Measurements from ENCODE around the gene MGMT.

GRCh38 chr10:129741280-129741977 is 274.4 kb downstream of the MGMT start:
- TF ChIP-seq CTCF (IDR thresholded peaks at IDR 0.05; ENCODE audit: poor library complexity, severe bottlenecking) = no peak
- TF ChIP-seq EZH2 (IDR thresholded peaks at IDR 0.05; ENCODE audit: borderline replicate concordance, insufficient read depth, low read length, poor library complexity, severe bottlenecking) = no peak
- TF ChIP-seq TAF1 (IDR thresholded peaks at IDR 0.05; ENCODE audit: low read depth) = no peak
- TF ChIP-seq REST (IDR thresholded peaks at IDR 0.05; ENCODE audit: borderline replicate concordance) = no peak
- no peak for TF ChIP-seq MXI1 (conservative IDR thresholded peaks at IDR 0.05; ENCODE audit: poor library complexity, severe bottlenecking)
- no peak for TF ChIP-seq POLR2AphosphoS5 (IDR thresholded peaks at IDR 0.05)
- TF ChIP-seq SMC3 (conservative IDR thresholded peaks at IDR 0.05; ENCODE audit: poor library complexity) = no peak
- no peak for TF ChIP-seq EP300 (conservative IDR thresholded peaks at IDR 0.05; ENCODE audit: poor library complexity, severe bottlenecking)
- no peak for TF ChIP-seq RAD21 (conservative IDR thresholded peaks at IDR 0.05)

All from neural cell (in vitro differentiated cells).